HG02840 (cell line): ENCODE results near the gene EBF4.
"Not testable (repeated sequence)": the region's sequence is repeated elsewhere in the genome, so short reads cannot be mapped to it uniquely, and the experiment has no call there.

ENCODE experiments used
- ATAC-seq: cut with Tn5 transposase; IDR thresholded peaks from one replicate; pipeline ENCODE4 v1.9.1; 2021; ENCODE audit warnings: mild to moderate bottlenecking, moderate library complexity, moderate number of reproducible peaks; ENCODE audit not compliant: unreplicated experiment, low FRiP score

EBF4 gene

DNA sequence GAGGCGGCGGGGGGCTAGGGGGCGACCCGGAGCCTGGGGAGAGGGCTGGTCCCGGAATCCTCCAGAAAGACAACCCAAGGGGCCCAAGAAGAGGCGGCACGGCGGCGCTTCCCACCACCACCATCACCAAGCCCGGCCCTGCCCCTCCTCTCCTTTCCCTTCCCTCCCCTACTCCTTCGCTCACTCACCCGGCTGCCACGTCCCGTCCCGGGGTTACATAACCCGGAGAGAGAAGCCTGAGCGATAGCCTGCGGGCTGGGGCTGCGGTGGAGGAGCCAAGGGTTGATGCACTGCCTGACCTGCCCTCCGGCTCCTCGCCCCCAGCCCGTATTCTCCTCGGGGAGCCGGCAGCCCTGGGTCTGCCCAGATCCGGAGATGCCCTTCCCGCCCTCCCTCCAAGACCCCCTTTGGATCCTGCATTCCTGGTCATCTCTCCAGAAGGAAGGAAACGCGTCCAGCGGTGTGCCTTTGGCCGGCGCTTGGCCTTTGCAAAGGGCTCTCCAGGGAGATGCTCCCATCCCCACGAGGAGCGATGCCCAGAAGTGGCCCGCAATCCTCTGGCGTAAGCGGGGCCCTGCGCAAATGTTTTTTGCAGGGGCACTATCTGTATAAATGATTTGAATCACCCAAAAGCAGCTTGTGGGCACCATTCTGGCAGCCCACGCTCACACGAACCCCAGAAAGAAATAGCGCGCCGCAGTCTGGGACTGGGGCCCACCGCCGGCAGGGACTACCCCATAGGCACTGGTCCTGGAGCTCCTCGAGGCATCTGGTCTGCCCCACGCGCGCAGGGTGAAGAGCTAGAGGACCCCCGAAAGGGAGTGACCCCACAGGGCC is 112.5 kb downstream of the EBF4 start:
- no peak for ATAC-seq

DNA sequence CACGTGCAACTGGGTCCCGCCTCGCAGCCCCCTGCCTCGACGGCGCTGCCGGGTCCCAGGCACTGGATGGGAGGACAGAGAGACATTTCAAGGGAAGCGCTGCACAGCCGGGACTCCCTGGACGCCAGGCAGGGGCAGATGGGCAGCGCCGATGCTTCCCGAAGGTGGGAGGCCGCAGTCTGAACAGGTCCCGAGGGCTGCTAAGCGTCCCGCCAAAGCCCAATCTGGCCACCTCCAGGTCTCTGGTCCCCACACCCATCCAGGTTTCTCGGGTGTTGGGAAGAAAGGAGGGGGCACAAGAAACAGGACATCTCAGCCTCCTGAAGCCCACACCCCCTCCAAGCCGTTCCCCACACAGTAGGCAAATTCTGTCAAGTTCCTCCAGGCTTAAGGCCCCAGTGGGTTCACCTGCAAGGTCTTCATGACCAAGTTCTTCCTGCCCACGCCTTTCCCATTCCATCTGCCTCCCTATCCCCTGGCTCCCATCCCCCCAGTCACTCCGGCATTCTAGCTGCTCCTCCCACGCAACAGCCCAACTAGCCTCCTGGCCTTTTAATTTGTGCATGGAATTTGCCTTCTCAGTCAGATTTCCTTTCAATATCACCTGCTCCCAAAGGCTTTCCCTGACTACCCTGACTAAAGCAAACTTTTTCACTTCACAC is 113.2 kb downstream of the EBF4 start:
- no peak for ATAC-seq

DNA sequence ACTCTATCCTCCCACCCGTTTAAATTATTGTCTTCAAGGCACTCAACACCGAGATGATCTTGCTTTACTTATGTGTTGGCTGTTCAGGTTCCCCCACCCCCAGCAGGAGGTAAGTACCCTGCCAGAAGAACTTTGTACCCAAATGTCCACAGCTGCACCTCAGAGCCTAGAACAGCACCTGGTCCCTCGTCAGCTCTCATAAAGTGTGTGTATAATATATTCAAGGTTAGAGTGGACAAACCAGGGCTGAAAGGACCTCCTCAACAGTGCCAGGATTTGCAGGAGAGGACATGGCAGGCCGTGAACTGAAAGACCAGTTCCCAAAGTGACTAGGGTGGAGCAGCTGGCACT is 113.7 kb downstream of the EBF4 start:
- ATAC-seq = no peak

DNA sequence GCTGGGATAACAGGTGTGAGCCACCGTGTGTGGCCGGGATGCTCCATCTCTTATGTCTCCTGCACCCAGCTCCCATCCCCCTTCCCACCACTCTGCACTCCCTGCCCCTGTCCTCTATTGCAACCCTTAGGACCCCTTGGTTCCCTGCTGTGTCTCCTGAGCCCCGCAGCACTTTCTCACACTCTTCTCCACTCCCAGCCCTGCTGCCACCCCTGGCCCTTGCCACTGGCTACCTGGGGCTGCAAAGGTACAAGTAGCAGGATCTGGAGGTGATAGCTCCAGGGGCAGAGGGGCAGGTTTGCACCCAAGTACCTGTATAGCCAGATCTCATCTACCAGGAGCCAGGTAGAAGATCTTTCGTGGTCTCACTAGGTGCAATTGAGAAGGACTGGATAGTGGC is 114.4 kb downstream of the EBF4 start:
- ATAC-seq = no peak

DNA sequence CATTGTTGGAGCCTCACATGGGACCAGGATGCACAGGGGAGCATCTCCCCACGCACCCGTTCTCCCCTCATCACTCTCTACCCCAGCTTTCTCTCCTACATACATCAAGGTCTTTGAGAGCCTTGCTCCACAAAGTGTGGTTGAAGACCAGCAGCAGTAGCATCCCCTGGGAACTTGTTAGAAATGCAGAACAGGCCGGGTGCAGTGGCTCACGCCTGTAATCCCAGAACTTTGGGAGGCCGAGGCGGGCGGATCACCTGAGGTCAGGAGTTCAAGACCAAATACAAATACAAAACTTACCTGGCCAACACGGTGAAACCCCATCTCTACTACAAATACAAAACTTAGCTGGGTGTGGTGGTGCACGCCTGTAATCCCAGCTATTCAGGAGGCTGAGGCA is 115.3 kb downstream of the EBF4 start:
- not testable (repeated sequence) for ATAC-seq

DNA sequence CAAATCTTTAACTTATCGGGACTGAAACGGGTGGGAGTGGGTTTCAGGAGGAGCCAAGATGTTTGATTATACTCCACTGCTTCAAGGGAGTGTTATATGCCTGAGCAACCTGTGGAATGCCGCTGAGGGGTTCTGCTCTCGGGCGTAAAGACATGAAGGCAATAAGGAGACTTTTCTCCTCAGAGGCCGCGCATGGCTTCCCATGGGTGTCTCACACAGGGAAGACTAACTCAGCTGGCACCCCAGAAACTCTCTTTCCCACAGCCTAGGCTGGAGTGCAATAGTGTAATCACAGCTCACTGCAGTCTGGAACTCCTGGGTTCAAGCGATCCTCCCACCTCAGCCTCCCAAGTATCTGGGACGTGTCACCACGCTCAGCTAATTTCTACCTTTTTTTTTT is 117.1 kb downstream of the EBF4 start:
- ATAC-seq = no peak
